Measurements from ENCODE around the gene TIMM44. TPM values are rescaled to one million over a fixed set of nuclear protein-coding genes. Genes with fewer than 3 reads are reported as not detected.

TIMM44 gene
- polyA plus RNA-seq, 3 donors: 9.5 to 33.2 (median 10.4) TPM

GRCh38 chr19:7913652-7914051 is 29.8 kb downstream of the TIMM44 start:
- no peak for DNase-seq
- H3K4me1 ChIP-seq (ENCODE audit: control insufficient read depth in 1 of 2, insufficient read depth in 2 of 2, low read length in 2 of 2): peaks cover 15 to 34% of the 10 kb centered on the region in 2 donors
- intact Hi-C loops (cut with micrococcal nuclease): no loop called here

More at GRCh38 chr19:7913652-7914051, 29.8 kb downstream of the TIMM44 start:
- Mint-ChIP-seq H3K4me1 (peaks cover 25% of the 10 kb centered on the region), H3K4me3 (no peak overlapping the region), H3K36me3 (peaks cover 24 to 39% of the 10 kb centered on the region in 2 donors), H3K27ac (no peak overlapping the region), H3K9me3 (peaks cover 0 to 22% (median 14%) of the 10 kb centered on the region in 7 donors), H3K27me3 (ENCODE audit: low read depth in 3 of 3) (peaks cover 36 to 51% (median 42%) of the 10 kb centered on the region in 3 donors)
- Histone ChIP-seq H4K20me1 (ENCODE audit: insufficient read depth, low read length) (peaks cover 50% of the 10 kb centered on the region), H3K9me3 (replicated peaks in 1 of 2; ENCODE audit: control insufficient read depth in 1 of 2, insufficient read depth in 1 of 2, low read length in 2 of 2) (peaks cover 0 to 15% of the 10 kb centered on the region in 2 donors), H2AFZ (ENCODE audit: insufficient read depth, low read depth, low read length, poor library complexity, severe bottlenecking) (no peak overlapping the region), H3K79me2 (ENCODE audit: insufficient read depth, low read length) (no peaks in the 10 kb centered on the region), H3K9ac (ENCODE audit: insufficient read depth, low read length, poor library complexity, severe bottlenecking) (no peak overlapping the region), H3K4me2 (replicated peaks; ENCODE audit: extremely low read depth, low read length, poor library complexity, severe bottlenecking) (no peak overlapping the region), H3K4me3 (replicated peaks in 1 of 3; ENCODE audit: low read depth in 2 of 3, low read length in 3 of 3) (no peak overlapping the region), H3K27ac (ENCODE audit: low read depth in 1 of 2, low read length in 2 of 2) (no peak overlapping the region), H3K36me3 (replicated peaks in 1 of 2; ENCODE audit: control insufficient read depth in 1 of 2, insufficient read depth in 2 of 2, low read length in 2 of 2) (peaks cover 36 to 40% of the 10 kb centered on the region in 2 donors), H3K27me3 (ENCODE audit: control insufficient read depth in 2 of 2, insufficient read depth in 2 of 2, low read length in 2 of 2) (peaks cover 22 to 36% of the 10 kb centered on the region in 2 donors)
- TF ChIP-seq CTCF (IDR thresholded peaks at IDR 0.05): no peak
- 93% methylated on average over 6 of the region's 10 CpGs for WGBS (ENCODE audit: insufficient coverage)

Measured in CD14-positive monocyte (primary cell).